HUES48 (cell line): ENCODE data around the gene ASPRV1.
"Not testable (repeated sequence)": the region's sequence is repeated elsewhere in the genome, so short reads cannot be mapped to it uniquely, and the experiment has no call there.

Source experiments
- H3K27ac ChIP-seq: one replicate; pipeline ENCODE4 v1.7.0; 2013; ENCODE audit warnings: low read depth, low read length, inconsistent platforms
- H3K27me3 ChIP-seq: 2 replicates; pipeline ENCODE4 v1.6.1; 2013; ENCODE audit warnings: mild to moderate bottlenecking, low read length; ENCODE audit not compliant: control insufficient read depth, insufficient read depth
- H3K36me3 ChIP-seq: 2 replicates; pipeline ENCODE4 v1.6.1; 2013; ENCODE audit warnings: low read length; ENCODE audit not compliant: control insufficient read depth, insufficient read depth
- H3K4me1 ChIP-seq: 2 replicates; pipeline ENCODE4 v1.6.1; 2013; ENCODE audit warnings: mild to moderate bottlenecking, low read length; ENCODE audit not compliant: control insufficient read depth, insufficient read depth
- H3K4me3 ChIP-seq: 2 replicates; pipeline ENCODE4 v1.5.1; 2013; ENCODE audit warnings: mild to moderate bottlenecking, low read depth, low read length
- H3K9ac ChIP-seq: 2 replicates; pipeline ENCODE4 v1.6.1; 2013; ENCODE audit warnings: mild to moderate bottlenecking, low read depth, low read length, moderate library complexity
- H3K9me3 ChIP-seq: 2 replicates; pipeline ENCODE4 v1.6.1; 2013; ENCODE audit warnings: low read length; ENCODE audit not compliant: control insufficient read depth, insufficient read depth

Gene ASPRV1

GRCh38 chr2:69959425-69959824, 2.0 kb downstream of the ASPRV1 start:
- H3K4me1 ChIP-seq, result peaks cover 5% of the 10 kb centered on the region; the same call in 1 of the 2 replicates
- H3K36me3 ChIP-seq, result no peaks in the 10 kb centered on the region
- H3K27me3 ChIP-seq, result 0 out of 2 replicates have a peak, but pooled peaks cover 3% of the 10 kb centered on the region
- no peak overlapping the region for H3K27ac ChIP-seq
- no peak overlapping the region for H3K4me3 ChIP-seq
- H3K9ac ChIP-seq, result no peak overlapping the region
- no peaks in the 10 kb centered on the region for H3K9me3 ChIP-seq

- Histone ChIP-seq H3K36me3 (no peaks in the 10 kb centered on the region), H3K9me3 (no peaks in the 10 kb centered on the region), H3K4me1 (no peaks in the 10 kb centered on the region), H3K27me3 (0 out of 2 replicates have a peak, but pooled peaks cover 3% of the 10 kb centered on the region), H3K4me3 (no peak overlapping the region), H3K9ac (no peak overlapping the region), H3K27ac (no peak overlapping the region)
These were observed 3.0 kb downstream of the ASPRV1 start for GRCh38 chr2:69958480-69958879.

GRCh38 chr2:69957965-69958364, 3.5 kb downstream of the ASPRV1 start:
- Histone ChIP-seq H3K4me1 (no peaks in the 10 kb centered on the region), H3K36me3 (no peaks in the 10 kb centered on the region), H3K9ac (no peak overlapping the region), H3K4me3 (no peak overlapping the region), H3K9me3 (no peaks in the 10 kb centered on the region), H3K27ac (no peak overlapping the region), H3K27me3 (0 out of 2 replicates have a peak, but pooled peaks cover 3% of the 10 kb centered on the region)

- H3K4me3 ChIP-seq, result no peak overlapping the region
- no peaks in the 10 kb centered on the region for H3K36me3 ChIP-seq
- 0 out of 2 replicates have a peak, but pooled peaks cover 3% of the 10 kb centered on the region for H3K27me3 ChIP-seq
- no peak overlapping the region for H3K27ac ChIP-seq
- H3K9me3 ChIP-seq, result no peaks in the 10 kb centered on the region
- H3K4me1 ChIP-seq, result no peaks in the 10 kb centered on the region
- H3K9ac ChIP-seq, result no peak overlapping the region
These were observed 4.9 kb downstream of the ASPRV1 start for GRCh38 chr2:69956475-69956979.

- Histone ChIP-seq H3K9ac (no peak overlapping the region), H3K4me1 (no peaks in the 10 kb centered on the region), H3K27me3 (no peaks in the 10 kb centered on the region), H3K36me3 (no peaks in the 10 kb centered on the region), H3K4me3 (no peak overlapping the region), H3K27ac (no peak overlapping the region), H3K9me3 (no peaks in the 10 kb centered on the region)
These were observed 6.4 kb downstream of the ASPRV1 start for GRCh38 chr2:69955029-69955428.

- Histone ChIP-seq H3K27ac (no peak overlapping the region), H3K9me3 (no peaks in the 10 kb centered on the region), H3K9ac (no peak overlapping the region), H3K27me3 (no peaks in the 10 kb centered on the region), H3K4me3 (no peak overlapping the region), H3K36me3 (no peaks in the 10 kb centered on the region), H3K4me1 (no peaks in the 10 kb centered on the region)
These were observed 7.3 kb downstream of the ASPRV1 start for GRCh38 chr2:69954084-69954483.

GRCh38 chr2:69952336-69953115, 8.9 kb downstream of the ASPRV1 start:
- Histone ChIP-seq H3K36me3 (no peaks in the 10 kb centered on the region), H3K27me3 (no peaks in the 10 kb centered on the region), H3K4me3 (no peak overlapping the region), H3K9ac (no peak overlapping the region), H3K4me1 (no peaks in the 10 kb centered on the region), H3K27ac (no peak overlapping the region), H3K9me3 (no peaks in the 10 kb centered on the region)

- H3K4me1 ChIP-seq, H3K4me3 ChIP-seq, H3K36me3 ChIP-seq, H3K9ac ChIP-seq, H3K9me3 ChIP-seq, H3K27me3 ChIP-seq, H3K27ac ChIP-seq: not testable (repeated sequence)
These were observed 10.8 kb downstream of the ASPRV1 start for GRCh38 chr2:69950671-69951070.

- Histone ChIP-seq H3K36me3 (no peaks in the 10 kb centered on the region), H3K4me3 (no peak overlapping the region), H3K27ac (no peak overlapping the region), H3K9me3 (no peaks in the 10 kb centered on the region), H3K9ac (no peak overlapping the region), H3K27me3 (no peaks in the 10 kb centered on the region), H3K4me1 (no peaks in the 10 kb centered on the region)
These were observed 11.2 kb downstream of the ASPRV1 start for GRCh38 chr2:69950241-69950640.

GRCh38 chr2:69948963-69949645, 12.3 kb downstream of the ASPRV1 start:
- H3K4me3 ChIP-seq, result no peak overlapping the region
- H3K27me3 ChIP-seq, result no peaks in the 10 kb centered on the region
- no peak overlapping the region for H3K9ac ChIP-seq
- no peak overlapping the region for H3K27ac ChIP-seq
- H3K4me1 ChIP-seq, result no peaks in the 10 kb centered on the region
- H3K36me3 ChIP-seq, result no peaks in the 10 kb centered on the region
- H3K9me3 ChIP-seq, result no peaks in the 10 kb centered on the region
